ENCODE data around the gene PTPA. TPM values are rescaled to one million over a fixed set of nuclear protein-coding genes. Genes with fewer than 3 reads are reported as not detected.

PTPA gene
- total and polyA plus RNA-seq, 2 of the 4 experiments (the other 2 are of a cell fraction), result 124 to 149 TPM

DNA sequence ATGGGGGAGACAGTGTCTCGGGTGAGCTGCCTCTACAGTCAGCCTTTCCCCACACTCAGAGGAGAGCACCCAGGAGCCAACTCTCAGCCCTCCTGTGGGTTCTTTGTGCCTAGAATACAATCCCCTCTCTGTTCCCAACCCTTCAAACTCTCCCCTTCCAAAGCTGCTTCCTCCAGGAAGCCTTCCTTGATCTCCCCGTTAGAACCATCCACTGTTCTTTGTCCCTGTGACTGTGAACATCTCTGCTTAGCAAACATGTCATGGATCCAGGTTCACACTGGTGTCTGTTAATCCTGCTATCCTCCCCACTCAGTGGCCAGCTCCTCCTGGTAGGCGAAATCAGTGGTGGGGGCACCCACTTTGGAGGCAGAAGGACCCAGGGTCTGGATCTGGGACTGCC lies 83.0 kb downstream of the PTPA start:
- ATAC-seq (ENCODE audit: low read depth), result no peak
- BruUV-seq (replicated peaks), result no TSS peak
- CTCF ChIA-PET, result no interaction called here

More for the DNA sequence above, 83.0 kb downstream of the PTPA start:
- DNase-seq, result no peak
- Histone ChIP-seq H2AK9ac (replicated peaks; ENCODE audit: low read depth, low read length, poor library complexity) (no peak overlapping the region), H3K23ac (ENCODE audit: low read depth, low read length) (no peak overlapping the region), H2AFZ (replicated peaks; ENCODE audit: low read length, poor library complexity) (no peak overlapping the region), H2BK20ac (ENCODE audit: low read depth, low read length) (no peak overlapping the region), H3K9me3 (ENCODE audit: control insufficient read depth, insufficient read depth, low read length) (peaks cover 11% of the 10 kb centered on the region), H3K36me3 (ENCODE audit: control insufficient read depth, insufficient read depth, low read length) (no peaks in the 10 kb centered on the region), H3K27ac (ENCODE audit: insufficient read depth, low read length) (no peak overlapping the region), H3K4ac (ENCODE audit: low read depth, low read length) (no peak overlapping the region), H3K14ac (replicated peaks; ENCODE audit: low read depth, low read length) (no peak overlapping the region), H4K8ac (ENCODE audit: low read depth in 2 of 2, low read length in 2 of 2) (no peak overlapping the region), H2BK120ac (ENCODE audit: low read depth, low read length) (no peak overlapping the region), H3K27me3 (ENCODE audit: control insufficient read depth, insufficient read depth, low read length) (peaks cover 12% of the 10 kb centered on the region), H4K20me1 (ENCODE audit: insufficient read depth, low read length) (no peaks in the 10 kb centered on the region), H3K4me1 (ENCODE audit: control insufficient read depth, insufficient read depth, low read length) (peaks cover 4% of the 10 kb centered on the region; the same call in 1 of the 2 replicates), H3K56ac (ENCODE audit: extremely low read depth, insufficient read depth, low read length) (no peak overlapping the region), H2BK5ac (ENCODE audit: low read depth, low read length, poor library complexity, severe bottlenecking) (no peak overlapping the region), H3K4me2 (ENCODE audit: low read depth, low read length) (no peak overlapping the region), H3K9ac (ENCODE audit: low read depth, low read length) (no peak overlapping the region), H2BK15ac (ENCODE audit: low read depth, low read length) (no peak overlapping the region), H4K91ac (ENCODE audit: insufficient read depth, low read depth, low read length) (no peak overlapping the region), H2AK5ac (ENCODE audit: low read depth, low read length) (no peak overlapping the region), H4K5ac (ENCODE audit: low read depth, low read length) (no peak overlapping the region), H3K18ac (ENCODE audit: low read depth, low read length) (no peak overlapping the region), H3K9me1 (ENCODE audit: insufficient read depth, low read length) (no peaks in the 10 kb centered on the region), H3K79me1 (ENCODE audit: low read depth in 1 of 2, low read length in 2 of 2) (no peaks in the 10 kb centered on the region), H3K4me3 (ENCODE audit: insufficient read depth, low read depth, low read length) (no peak overlapping the region)
- no peak for TF ChIP-seq MAZ (IDR thresholded peaks at IDR 0.05; ENCODE audit: borderline replicate concordance, low read depth, low read length)
- TF ChIP-seq CEBPB (IDR thresholded peaks at IDR 0.05; ENCODE audit: low read depth, low read length), result no peak
- no peak for TF ChIP-seq SMC3 (IDR thresholded peaks at IDR 0.05; ENCODE audit: low read depth, low read length)
- TF ChIP-seq NFE2L2 (IDR thresholded peaks at IDR 0.05; ENCODE audit: low read depth, low read length), result no peak
- TF ChIP-seq, protein P1, sequence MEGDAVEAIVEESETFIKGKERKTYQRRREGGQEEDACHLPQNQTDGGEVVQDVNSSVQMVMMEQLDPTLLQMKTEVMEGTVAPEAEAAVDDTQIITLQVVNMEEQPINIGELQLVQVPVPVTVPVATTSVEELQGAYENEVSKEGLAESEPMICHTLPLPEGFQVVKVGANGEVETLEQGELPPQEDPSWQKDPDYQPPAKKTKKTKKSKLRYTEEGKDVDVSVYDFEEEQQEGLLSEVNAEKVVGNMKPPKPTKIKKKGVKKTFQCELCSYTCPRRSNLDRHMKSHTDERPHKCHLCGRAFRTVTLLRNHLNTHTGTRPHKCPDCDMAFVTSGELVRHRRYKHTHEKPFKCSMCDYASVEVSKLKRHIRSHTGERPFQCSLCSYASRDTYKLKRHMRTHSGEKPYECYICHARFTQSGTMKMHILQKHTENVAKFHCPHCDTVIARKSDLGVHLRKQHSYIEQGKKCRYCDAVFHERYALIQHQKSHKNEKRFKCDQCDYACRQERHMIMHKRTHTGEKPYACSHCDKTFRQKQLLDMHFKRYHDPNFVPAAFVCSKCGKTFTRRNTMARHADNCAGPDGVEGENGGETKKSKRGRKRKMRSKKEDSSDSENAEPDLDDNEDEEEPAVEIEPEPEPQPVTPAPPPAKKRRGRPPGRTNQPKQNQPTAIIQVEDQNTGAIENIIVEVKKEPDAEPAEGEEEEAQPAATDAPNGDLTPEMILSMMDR (conservative IDR thresholded peaks at IDR 0.05; ENCODE audit: low read depth, low read length), result no peak
- no peak for TF ChIP-seq RFX5 (IDR thresholded peaks at IDR 0.05; ENCODE audit: low read depth, low read length)
- 50% methylated on average over 1 of the region's 3 CpGs; no CpG with 5 or more reads in 1 of the 2 experiments for WGBS, 2 experiments (ENCODE audit: extremely low coverage in 2 of 2, insufficient read length in 1 of 2)
- POLR2A ChIA-PET (ENCODE audit: unreplicated experiment), result interaction anchor here (0.6 kb wide), 1 partner anchor 8 kb away, joined by 3 read pairs; no protein-coding TSS in a partner anchor
- intact Hi-C loops (cut with micrococcal nuclease), result no loop called here
- dilution Hi-C loops (cut with HindIII; ENCODE audit: low sequenced_read_pairs, unreplicated experiment), result no loop called here
- in situ Hi-C loops (cut with MboI; ENCODE audit: low sequenced_read_pairs), result no loop called here

All from IMR-90 (cell line).